Measurements from ENCODE around the gene FAM169A.
"Not testable (repeated sequence)": the region's sequence is repeated elsewhere in the genome, so short reads cannot be mapped to it uniquely, and the experiment has no call there.

FAM169A gene

DNA sequence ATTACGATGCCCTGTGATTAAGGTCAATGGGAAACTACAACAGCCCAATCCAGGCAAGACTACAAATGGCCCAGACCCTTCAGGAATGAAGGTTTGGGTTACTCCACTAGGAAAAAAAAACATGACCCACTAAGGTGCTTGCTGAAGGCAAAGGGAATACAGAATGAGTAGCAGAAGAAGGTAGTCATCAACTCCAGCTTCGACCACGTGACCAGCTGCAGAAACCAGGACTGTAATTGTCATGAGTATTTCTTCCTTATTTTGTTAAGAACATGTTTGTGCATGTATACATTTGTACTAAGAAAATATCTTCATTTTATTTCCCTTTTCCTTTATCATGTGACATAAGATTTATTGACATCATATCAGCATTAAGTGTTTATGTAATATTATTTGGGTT is 74.5 kb downstream of the FAM169A start:
- not testable (repeated sequence) for DNase-seq

DNA sequence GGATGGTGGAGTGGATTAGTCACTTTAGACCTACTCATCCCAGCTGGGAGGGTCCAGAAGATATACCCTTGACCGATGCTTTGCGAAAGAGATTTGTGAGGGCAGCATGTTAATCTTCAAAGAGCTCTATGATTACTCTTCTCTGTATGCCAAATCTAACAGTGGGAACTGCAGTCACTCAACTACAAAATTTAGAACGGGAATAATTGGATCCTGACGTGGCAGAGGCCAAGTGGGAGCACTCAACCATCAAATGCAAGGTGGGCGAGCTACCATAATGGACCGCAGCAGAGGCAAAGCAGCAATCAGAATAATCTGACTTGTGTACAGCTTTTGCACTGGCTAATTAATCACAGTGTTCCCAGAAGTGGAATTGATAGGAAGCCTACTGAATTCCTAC is 78.8 kb downstream of the FAM169A start:
- no peak for DNase-seq

DNA sequence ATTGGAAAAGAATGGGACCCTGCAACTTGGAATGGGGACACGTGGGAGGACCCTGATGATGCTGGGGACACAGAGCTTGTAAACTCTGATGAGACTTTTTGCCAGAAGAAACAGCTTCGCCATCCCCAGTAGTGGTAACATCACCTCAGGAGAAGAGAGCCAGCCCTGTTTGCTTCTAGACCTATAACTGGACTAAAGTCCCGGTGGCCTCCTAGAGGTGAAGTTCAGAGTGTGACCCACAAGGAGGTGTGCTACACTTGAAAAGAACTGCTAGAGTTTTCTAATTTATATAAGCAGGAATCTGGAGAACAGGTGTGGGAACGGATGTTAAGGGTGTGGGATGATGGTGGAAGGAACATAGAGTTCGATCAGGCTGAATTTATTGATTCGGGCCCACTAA is 79.3 kb downstream of the FAM169A start:
- no peak for DNase-seq

DNA sequence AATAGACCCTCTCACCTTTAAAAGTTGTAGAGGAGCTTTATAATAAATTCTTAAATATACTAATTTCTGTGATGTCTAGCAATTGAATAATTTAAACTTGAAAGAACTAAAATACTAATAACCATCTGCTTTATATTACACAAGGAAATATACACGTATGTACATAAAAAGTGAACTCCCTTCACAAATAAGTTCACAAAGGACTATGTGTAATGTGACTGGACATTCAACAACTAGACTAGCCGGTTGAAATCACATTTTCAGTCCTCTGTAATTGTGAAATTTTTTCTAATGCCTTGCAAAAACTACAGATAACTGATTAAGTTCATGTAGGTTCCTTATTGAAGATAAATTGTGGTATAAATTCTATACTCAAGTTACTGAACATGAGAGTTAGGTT is 87.6 kb downstream of the FAM169A start:
- no peak for DNase-seq

DNA sequence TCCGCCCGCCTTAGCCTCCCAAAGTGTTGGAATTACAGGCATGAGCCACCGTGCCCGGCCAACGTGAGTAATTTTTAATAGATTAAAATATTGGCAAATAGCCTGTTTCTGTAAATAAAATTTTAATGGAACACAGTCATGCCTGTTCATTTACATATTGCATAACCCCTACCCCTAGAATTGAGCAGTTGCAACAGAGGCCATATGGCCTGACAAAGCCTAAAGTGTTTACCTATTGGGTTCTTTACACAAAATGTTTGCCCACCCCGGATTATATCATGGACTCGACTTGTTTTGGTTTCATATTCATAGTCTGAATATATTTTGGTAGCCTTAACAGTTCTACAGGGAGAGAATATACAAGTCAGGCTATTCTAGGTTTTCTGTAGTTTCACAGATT is 93.8 kb downstream of the FAM169A start:
- no peak for DNase-seq

DNA sequence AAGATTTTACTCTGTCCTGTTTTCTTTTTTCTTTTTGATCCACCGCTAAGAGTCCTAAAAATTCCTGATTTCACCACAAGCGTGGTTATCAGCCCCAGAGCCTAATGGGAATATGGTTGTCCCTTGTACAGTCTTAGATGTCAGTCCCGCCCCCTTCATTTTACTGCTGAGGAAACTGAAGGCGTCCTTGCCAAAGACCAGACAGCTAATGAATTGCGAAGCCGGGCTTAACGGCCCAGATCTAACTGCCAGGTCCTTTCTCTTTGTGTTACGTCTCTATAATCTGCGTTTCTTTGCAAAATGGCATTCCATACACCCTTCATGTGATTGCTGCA is 98.6 kb downstream of the FAM169A start:
- no peak for DNase-seq

DNA sequence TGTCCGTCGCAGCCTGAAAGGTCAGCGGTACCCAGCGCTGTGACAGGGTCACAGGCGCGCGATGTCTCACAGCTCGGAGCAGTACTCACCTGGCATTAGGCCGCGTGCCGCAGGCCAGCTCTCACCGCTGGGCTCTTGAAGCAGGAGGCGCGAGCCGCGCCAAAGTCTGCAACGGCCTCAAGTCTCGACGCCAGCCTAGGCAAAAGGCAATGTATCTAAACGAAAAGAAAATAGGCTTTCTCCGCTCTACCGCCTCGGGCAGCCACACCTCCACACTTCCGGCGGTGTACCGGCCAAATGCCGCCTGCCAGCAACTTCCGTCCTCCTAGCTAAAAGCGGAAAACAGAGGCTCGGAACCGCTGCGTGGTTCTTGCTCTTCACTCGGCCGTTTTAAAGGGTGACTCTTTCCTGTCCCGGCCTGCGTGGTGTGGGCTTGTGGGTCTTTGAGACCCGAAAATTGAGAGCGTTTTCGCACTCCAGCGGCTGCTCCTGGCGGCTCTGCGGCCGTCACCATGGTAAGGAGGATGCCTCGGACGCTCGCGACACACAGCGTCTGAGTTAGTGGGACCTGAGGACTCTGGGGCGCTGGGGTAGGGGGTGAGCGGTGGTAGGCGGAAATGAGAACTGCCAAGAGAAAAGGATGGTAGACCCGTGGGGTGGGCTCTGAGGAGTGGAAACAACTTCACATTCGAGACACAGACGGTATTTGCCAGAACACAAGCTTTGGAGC is 99.2 kb downstream of the FAM169A start, which contains the start of the genes GFM2 and NSA2:
GFM2 (minus strand) TSS at position 269 of the 730 bp plus-strand sequence. CDS start 3,375 bp downstream, outside the sequence.
NSA2 (plus strand) TSS at position 401 of the 730 bp plus-strand sequence; CDS start at position 513, 112 bp downstream.
- peak; percentile 64 for DNase-seq

DNA sequence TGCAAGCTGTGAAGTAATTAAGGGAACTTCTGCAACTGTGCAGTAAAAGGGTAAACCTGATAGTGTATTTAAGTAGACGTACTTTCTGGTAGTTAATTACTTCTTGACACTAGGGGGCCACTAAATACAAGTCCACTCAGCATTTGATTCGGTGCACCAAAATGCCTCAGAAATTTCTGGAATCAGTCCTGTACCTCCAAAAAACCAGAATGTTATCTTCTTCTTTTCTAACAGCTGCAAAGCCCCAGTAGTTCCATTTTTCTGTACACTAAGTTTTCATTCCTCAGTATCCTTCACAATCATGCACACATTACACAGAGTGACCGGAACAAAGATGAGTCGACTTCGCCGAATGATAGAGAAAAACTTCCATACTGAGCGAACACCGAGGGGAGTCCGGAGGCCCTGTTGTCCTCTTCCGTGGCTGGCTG is 99.8 kb downstream of the FAM169A start:
- no peak for DNase-seq

DNA sequence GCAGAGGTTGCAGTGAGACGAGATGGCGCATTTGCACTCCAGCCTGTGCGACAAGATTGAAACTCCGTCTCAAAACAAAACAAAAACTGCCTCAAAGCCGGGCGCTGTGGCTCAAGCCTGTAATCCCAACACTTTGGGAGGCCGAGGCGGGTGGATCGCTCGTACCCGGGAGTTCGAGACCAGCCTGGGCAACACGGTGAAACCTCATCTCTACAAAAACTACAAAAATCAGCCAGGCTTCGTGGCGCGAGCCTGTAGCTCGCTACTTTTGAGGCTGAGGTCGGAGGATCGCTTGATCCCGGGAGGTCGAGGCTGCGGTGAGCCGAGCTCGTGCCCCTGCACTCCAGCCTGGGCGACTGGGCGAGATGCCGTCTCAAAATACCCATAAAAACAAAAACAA is 100.3 kb downstream of the FAM169A start:
- no peak for DNase-seq

DNA sequence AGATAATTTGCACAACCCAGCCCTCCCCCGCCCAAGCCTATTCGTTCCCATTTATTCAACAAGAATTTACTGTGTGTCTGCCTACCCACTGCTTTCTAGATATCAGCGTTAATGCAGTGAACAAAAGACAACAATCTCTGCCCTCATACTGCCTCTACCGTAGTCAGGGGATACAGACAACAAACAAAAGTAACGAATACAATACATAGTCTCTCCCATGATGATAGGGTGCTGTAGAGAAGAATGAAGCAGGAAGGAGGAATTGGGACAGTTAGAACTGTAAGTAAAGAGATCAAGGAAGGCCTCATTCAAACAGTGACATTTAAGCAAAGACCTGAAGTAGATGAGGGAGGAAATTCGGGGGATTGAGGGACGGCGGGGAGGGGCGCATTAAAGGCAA is 101.0 kb downstream of the FAM169A start:
- no peak for DNase-seq

DNA sequence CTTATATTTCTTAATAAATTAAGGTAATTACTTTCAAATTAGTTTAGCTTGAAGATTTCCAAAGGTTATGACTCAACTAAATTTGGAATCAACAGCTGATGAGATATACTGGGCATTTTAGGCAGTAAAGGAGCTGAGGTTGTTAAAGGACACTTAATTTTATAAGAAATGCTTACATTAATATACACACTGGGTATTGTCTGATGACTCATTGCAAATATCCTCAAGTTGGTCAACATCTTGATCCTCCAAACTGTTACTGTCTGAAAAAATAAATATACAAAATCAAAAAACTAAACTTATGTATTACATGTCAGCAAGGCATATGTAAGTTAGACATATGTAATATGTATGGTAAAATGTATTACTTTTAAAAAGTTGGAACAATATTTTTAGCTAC is 102.7 kb downstream of the FAM169A start:
- DNase-seq, result no peak

DNA sequence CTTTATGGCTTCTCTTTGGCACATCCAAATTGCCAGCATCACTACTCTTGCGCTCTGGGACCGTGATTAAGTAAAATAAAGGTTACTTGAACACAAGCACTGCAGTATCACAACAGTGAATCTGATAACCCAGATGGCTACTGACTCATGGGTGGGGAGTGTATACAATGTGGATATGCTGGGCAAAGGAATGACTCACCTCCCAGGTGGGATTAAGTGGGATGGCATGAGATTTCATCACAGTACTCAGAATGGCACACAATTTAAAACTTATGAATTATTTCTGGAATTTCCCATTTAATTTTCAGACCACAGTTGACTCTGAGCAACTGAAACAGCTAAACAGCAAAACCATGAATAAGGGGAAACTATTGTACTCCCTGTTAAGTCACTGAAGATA is 103.6 kb downstream of the FAM169A start:
- DNase-seq, result no peak

DNA sequence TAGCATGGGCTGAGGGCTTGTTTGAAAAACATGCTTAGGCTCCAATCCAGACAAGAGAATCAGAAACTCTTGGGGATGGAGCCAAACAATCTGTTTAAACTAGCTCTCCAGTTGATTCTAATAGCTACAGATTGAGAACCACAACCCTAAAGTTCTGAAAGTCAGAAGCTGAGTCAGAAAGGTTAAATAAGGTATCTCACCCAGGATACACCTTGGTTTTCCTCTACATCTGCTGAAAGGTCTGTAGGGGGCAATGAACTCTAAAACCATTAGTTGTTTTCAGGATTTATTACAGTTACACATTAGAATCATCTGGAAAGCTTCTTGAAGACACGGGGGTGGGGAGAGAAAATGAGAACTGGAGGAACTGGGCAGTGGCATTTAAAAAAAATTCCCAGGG is 104.9 kb downstream of the FAM169A start:
- no peak for DNase-seq

DNA sequence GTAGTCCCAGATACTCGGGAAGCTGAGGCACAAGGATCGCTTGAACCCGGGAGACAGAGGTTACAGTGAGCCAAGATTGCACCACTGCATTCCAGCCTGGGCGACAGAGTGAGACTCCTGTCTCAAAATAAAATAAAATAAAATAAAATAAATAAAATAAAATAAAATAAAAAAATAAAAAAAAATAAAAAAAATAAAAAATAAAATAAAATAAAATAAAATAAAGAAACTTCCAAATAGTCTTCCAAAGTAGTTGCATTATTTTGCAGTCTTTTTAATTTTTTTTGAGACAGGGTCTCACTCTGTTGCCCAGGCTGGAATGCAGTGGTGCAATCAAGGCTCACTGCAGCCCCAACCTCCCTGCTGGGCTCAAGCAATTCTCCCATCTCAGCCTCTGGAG is 117.4 kb downstream of the FAM169A start:
- not testable (repeated sequence) for DNase-seq

DNA sequence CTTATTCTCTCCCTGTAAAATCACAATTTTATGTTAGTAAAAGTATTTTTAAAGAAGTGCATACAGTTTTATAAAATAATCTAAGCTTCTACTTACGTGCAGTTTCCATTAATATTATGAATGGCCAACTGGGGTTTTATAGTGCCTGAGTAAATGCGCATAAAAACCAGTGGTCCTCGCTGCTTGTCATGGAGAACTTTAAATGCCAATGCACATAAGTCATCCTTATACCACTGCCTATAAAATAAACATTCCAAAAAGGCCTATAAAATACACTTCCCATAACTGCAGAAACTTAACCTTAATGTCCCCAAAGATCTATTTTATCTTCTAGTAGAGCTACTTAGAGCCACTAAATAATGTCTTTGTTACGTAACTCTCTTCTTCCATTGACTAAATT is 127.8 kb downstream of the FAM169A start:
- DNase-seq, result no peak

DNA sequence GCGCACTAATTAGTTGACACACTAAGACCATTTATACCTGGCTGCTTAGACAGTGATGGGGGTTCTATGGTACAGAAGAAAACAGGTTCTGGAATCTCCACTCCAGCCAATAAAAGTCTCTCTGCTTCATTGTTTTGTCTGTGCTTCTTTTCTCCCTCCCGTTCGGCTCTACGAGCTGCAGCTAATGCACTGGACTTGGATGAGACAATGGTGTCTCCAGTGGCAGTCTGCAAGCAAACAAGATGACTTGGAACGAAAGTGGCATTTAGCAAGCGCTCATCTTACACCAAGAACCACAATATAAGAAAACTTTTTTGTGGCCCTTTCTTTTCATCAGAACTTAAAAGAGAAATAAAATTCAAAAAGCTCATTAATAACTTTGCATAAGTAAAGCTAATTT is 129.4 kb downstream of the FAM169A start:
- DNase-seq, result no peak

Measured in GOT3 (cell line).